Stomach (tissue), 19 donors: Measurements from ENCODE around the gene EME1. TPM values are rescaled to one million over a fixed set of nuclear protein-coding genes. Genes with fewer than 3 reads are reported as not detected.

Experiments
- DNase-seq, 2 donors: peaks; one replicate each; pipeline versions ENCODE4 v3.0.0 to v3.0.0-alpha.2; 2013 to 2019
- H3K27ac ChIP-seq, 5 donors: fragments of 200-600 bp in 4 of 5; sonication (generic) in 4 of 5; one replicate each; pipeline ENCODE4 v1.5.1; 2013 to 2019; ENCODE audit warnings: mild to moderate bottlenecking in 1 of 5, moderate library complexity in 1 of 5
- H3K27me3 ChIP-seq, 3 donors: fragments of 200-600 bp; sonication (generic); one replicate each; pipeline ENCODE4 v1.5.1; 2017 to 2019; ENCODE audit warnings: mixed run types in 1 of 3
- H3K36me3 ChIP-seq, 4 donors: fragments of 200-600 bp; sonication (generic); 1 replicate in 3 of 4; 2 replicates in 1 of 4; pipeline ENCODE4 v1.5.1; 2016 to 2019
- H3K4me1 ChIP-seq, 4 donors: fragments of 200-600 bp; sonication (generic); one replicate each; pipeline ENCODE4 v1.5.1; 2016 to 2019
- H3K4me3 ChIP-seq, 4 donors: fragments of 200-600 bp; sonication (generic) in 3 of 4; one replicate each; pipeline ENCODE4 v1.5.1; 2016 to 2019; ENCODE audit warnings: mild to moderate bottlenecking in 1 of 4
- H3K9me3 ChIP-seq, 4 donors: fragments of 200-600 bp; sonication (generic); one replicate each; pipeline ENCODE4 v1.5.1; 2016 to 2019
- EP300 ChIP-seq: sonication (generic); formaldehyde crosslinking; IDR thresholded peaks from one replicate; pipeline ENCODE4 v1.6.1; 2017; ENCODE audit warnings: antibody characterized with exemption
- POLR2A ChIP-seq, 4 donors: fragments of 450-650 bp; IDR thresholded peaks; one replicate each; pipeline ENCODE4 v1.6.1; 2016; ENCODE audit warnings: antibody characterized with exemption in 4 of 4, control low read depth in 2 of 4, mild to moderate bottlenecking in 1 of 4, moderate library complexity in 1 of 4
- POLR2AphosphoS5 ChIP-seq, 3 donors: sonication (generic); formaldehyde crosslinking; IDR thresholded peaks; one replicate each; pipeline ENCODE4 v1.6.1; 2016; ENCODE audit warnings: antibody characterized with exemption in 3 of 3
- WGBS, 5 donors: extraction: QIAGEN DNeasy Blood & Tissue Kit in 3 of 5; methylation state at CpG; one replicate each; pipeline versions ENCODE4 v1.1.5 to v1.1.7; 2013 to 2018; 5-methylcytosine and 5-hydroxymethylcytosine counted together
- intact Hi-C: fragments of 100-400 bp; cut with DNase I; formaldehyde crosslinking; loops from one replicate; pipeline ENCODE4 v1.15.1; 2023; ENCODE audit warnings: low total_unique reads
- long read RNA-seq, 10 donors: transcript quantifications; one replicate each; lab custom pipeline, GENCODE V29; 2026
- polyA plus RNA-seq, 3 donors: library from polyadenylated mRNA; stranded (reverse); fragments of 200-250 nt; gene quantifications; one replicate each; pipeline ENCODE4 v1.2.3, GENCODE V29; 2013
- total RNA-seq, 5 donors: library from RNA; depleted of rRNA; stranded (reverse); fragments of >200 nt; gene quantifications; one replicate each; pipeline versions ENCODE4 v1.1.0 to v1.2.3, GENCODE V29; 2014 to 2016
- TF ChIP-seq, protein P1 (sequence below), 7 experiments: fragments of 450-650 bp in 4 of 7; fragments of 200-600 bp in 3 of 7; sonication (generic) in 3 of 7; IDR thresholded peaks; one replicate each; pipeline ENCODE4 v1.5.1; 2016 to 2019; ENCODE audit warnings: antibody characterized with exemption in 7 of 7, control low read depth in 2 of 7, mild to moderate bottlenecking in 1 of 7
- donor health status: healthy with polysubstance abuse.
- donor health status: Bipolar disorder and iron deficiency.
- donor health status: healthy.

EME1 gene, protein sequence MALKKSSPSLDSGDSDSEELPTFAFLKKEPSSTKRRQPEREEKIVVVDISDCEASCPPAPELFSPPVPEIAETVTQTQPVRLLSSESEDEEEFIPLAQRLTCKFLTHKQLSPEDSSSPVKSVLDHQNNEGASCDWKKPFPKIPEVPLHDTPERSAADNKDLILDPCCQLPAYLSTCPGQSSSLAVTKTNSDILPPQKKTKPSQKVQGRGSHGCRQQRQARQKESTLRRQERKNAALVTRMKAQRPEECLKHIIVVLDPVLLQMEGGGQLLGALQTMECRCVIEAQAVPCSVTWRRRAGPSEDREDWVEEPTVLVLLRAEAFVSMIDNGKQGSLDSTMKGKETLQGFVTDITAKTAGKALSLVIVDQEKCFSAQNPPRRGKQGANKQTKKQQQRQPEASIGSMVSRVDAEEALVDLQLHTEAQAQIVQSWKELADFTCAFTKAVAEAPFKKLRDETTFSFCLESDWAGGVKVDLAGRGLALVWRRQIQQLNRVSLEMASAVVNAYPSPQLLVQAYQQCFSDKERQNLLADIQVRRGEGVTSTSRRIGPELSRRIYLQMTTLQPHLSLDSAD
- total RNA-seq (10 to 100 TPM in 1 of 5 donors, 1 to 10 TPM in 2, under 1 TPM in 1, not detected in 1; 0.87 to 15.8 (median 3.7) TPM), polyA plus RNA-seq (1 to 10 TPM in 2 of 3 donors, not detected in 1; 1.2 to 2.0 TPM)
- long read RNA-seq, donor 1 = 0 reads
- long read RNA-seq, donor 2 = 0 reads
- long read RNA-seq, donor 3 = 0 reads
- long read RNA-seq, donor 4 = 0 reads
- long read RNA-seq, donor 5 = 0 reads
- long read RNA-seq, donor 6, partial matches to known transcripts = 0 of 82 reads
- long read RNA-seq, donor 6, other reads (novel, unspliced or antisense) = 81 of 82 reads
- long read RNA-seq, donor 7 = 0 reads
- long read RNA-seq, donor 8 = 0 reads
- long read RNA-seq, donor 9 = 0 reads
- long read RNA-seq, donor 10, partial matches to known transcripts = 0 of 11 reads
- long read RNA-seq, donor 10, other reads (novel, unspliced or antisense) = 11 of 11 reads

DNA sequence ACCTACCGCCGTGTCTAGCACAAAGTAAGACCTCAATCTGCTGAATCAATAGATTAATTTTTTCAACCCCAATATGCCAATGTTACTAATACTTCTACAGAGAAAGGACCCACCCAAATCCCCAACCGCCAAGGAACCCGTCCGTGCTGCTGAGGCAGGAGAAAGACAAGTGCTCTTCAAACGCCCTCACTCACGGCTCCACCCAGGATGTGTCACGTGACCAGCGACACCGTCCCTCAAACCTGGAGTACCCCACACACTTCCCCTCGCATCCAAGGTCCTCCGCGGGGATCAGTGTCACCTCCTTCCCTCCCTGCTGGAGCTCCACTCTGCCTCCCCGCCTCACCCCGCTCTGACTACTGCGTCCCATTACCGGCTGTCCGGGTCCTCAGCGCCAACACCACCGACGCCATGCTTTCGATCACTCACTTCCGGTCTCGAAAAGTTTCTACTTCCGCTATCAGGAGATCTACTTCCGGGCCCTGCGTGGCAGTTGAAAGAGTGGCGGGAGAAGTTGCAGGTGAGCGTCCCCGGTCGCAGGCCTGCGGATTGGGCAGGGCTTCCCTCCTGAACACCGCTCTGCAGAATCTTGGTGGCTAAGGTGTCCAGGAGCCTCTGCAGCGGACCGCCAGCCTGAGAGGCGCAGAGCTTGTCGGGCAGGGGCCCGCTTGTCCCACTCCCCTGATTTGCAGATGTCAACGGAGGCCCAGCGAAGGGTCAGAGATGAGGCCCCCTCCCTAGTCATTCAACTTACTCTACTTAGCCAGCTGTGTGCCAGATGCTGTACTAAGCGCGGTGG lies at the start of gene EME1, which contains the start of gene MRPL27:
EME1 (plus strand) TSS at position 472 of the 799 bp plus-strand sequence. CDS start 1,980 bp downstream, outside the sequence.
MRPL27 (minus strand) TSS at position 427 of the 799 bp plus-strand sequence; CDS start at position 413, 14 bp downstream.
- Histone ChIP-seq H3K27ac (peak within 1 kb of the TSS; percentile 91 to 98 (median 94)), H3K9me3 (no peaks in the 10 kb centered on the region), H3K36me3 (peaks cover 18 to 32% (median 30%) of the 10 kb centered on the region in 4 donors), H3K27me3 (no peaks in the 10 kb centered on the region), H3K4me3 (peak within 1 kb of the TSS; percentile 62 to 80 (median 72)), H3K4me1 (peaks cover 19 to 32% (median 22%) of the 10 kb centered on the region in 4 donors)
- intact Hi-C loops = no loop called here
- 1 to 2% (median 1%) methylated on average over 39 to 42 of the region's 42 CpGs for WGBS, 5 donors
- DNase-seq = peak; percentile 82 to 96
- TF ChIP-seq EP300 (no peak), POLR2A (IDR thresholded peaks at IDR 0.05) (no peak), POLR2AphosphoS5 (IDR thresholded peaks at IDR 0.05) (peak; percentile 58 to 85 (median 75))
- TF ChIP-seq, protein P1, sequence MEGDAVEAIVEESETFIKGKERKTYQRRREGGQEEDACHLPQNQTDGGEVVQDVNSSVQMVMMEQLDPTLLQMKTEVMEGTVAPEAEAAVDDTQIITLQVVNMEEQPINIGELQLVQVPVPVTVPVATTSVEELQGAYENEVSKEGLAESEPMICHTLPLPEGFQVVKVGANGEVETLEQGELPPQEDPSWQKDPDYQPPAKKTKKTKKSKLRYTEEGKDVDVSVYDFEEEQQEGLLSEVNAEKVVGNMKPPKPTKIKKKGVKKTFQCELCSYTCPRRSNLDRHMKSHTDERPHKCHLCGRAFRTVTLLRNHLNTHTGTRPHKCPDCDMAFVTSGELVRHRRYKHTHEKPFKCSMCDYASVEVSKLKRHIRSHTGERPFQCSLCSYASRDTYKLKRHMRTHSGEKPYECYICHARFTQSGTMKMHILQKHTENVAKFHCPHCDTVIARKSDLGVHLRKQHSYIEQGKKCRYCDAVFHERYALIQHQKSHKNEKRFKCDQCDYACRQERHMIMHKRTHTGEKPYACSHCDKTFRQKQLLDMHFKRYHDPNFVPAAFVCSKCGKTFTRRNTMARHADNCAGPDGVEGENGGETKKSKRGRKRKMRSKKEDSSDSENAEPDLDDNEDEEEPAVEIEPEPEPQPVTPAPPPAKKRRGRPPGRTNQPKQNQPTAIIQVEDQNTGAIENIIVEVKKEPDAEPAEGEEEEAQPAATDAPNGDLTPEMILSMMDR (IDR thresholded peaks at IDR 0.05) = peak in 1 of 7 experiments; percentile 18

DNA sequence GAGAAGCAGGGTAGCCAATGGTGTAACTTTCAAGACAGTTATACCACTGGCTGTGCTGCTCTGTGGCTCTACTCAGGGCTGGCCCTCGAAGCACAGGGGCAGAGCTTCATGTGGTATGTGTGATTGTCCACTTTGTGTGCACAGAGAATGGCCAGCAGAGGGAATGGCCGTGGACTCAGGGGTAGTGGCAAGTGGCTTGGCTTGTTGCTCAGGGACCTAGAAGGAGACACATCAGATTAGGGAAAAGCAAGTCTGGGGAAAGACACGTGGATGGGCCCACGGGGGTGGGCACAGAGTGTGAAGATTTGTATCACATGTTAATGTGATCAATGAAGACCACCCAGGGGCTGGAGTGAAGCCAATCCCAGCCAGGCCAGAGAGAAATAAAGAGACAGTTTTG lies 47.1 kb upstream of the EME1 start:
- intact Hi-C loops = no loop called here
- DNase-seq = no peak
- Histone ChIP-seq H3K27ac (no peak overlapping the region), H3K4me3 (no peak overlapping the region), H3K9me3 (no peaks in the 10 kb centered on the region), H3K27me3 (no peaks in the 10 kb centered on the region), H3K36me3 (no peaks in the 10 kb centered on the region), H3K4me1 (peaks cover 0 to 6% (median 0%) of the 10 kb centered on the region in 4 donors)
- WGBS, 5 donors = 41 to 61% (median 49%) methylated on average over 4 of the region's 4 CpGs
- TF ChIP-seq, protein P1 (IDR thresholded peaks at IDR 0.05) = no peak
- TF ChIP-seq POLR2A (IDR thresholded peaks at IDR 0.05) = no peak
- no peak for TF ChIP-seq POLR2AphosphoS5 (IDR thresholded peaks at IDR 0.05)
- TF ChIP-seq EP300 = no peak

DNA sequence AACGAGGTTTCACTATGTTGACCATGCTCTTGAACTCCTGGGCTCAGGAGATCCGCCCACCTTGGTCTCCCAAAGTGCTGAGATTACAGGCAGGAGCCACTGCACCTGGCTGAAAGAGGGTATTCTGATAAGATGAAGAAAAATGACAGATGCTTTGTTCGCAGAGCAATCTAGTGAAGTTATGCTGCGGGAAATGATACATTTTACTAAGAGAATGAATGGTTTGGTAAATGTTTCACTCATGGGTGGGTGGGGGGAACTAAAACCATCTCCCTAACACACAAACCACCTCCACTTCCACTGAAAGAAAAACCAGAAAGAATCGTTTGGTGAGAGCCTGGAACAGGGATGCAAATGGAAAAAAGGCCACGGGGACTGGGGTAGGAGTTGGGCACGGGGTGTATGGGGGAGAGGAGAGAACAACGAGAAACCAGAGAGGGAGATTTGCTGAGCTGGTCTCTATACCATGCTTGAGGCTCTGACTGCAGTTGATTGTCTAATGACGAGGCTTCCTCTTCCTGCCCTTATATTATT lies 46.1 kb upstream of the EME1 start:
- 58 to 67% (median 65%) methylated on average over 9 of the region's 9 CpGs for WGBS, 5 donors
- DNase-seq = no peak
- Histone ChIP-seq H3K36me3 (no peaks in the 10 kb centered on the region), H3K27me3 (no peaks in the 10 kb centered on the region), H3K9me3 (no peaks in the 10 kb centered on the region), H3K4me3 (no peak overlapping the region), H3K4me1 (peaks cover 0 to 6% (median 0%) of the 10 kb centered on the region in 4 donors), H3K27ac (no peak overlapping the region)
- intact Hi-C loops = no loop called here
- TF ChIP-seq, protein P1 (IDR thresholded peaks at IDR 0.05) = no peak
- no peak for TF ChIP-seq POLR2A (IDR thresholded peaks at IDR 0.05)
